Measurements from ENCODE around the gene MTMR3.

- TF ChIP-seq EZH2 (IDR thresholded peaks at IDR 0.05; ENCODE audit: insufficient read depth, low read length) = no peak
- no peak for TF ChIP-seq CTCF (IDR thresholded peaks at IDR 0.05; ENCODE audit: insufficient read depth, low read depth, low read length)
Observed at GRCh38 chr22:29885610-29886009, 2.6 kb downstream of the MTMR3 start.
